H1 (cell line): ENCODE results near the gene TXNIP. TPM values are rescaled to one million over a fixed set of nuclear protein-coding genes. Genes with fewer than 3 reads are reported as not detected.

Experiments
- CTCF ChIA-PET: fragments of 300-600 bp; sonication (Branson Sonifier 250); formaldehyde crosslinking; loops from one replicate; lab custom pipeline; 2021; ENCODE audit not compliant: partially characterized antibody; lab: Charles Lee
- POLR2A ChIA-PET: fragments of 300-600 bp; sonication (Branson Sonifier 250); formaldehyde crosslinking; loops from one replicate; lab custom pipeline; 2021; ENCODE audit warnings: inconsistent platforms; ENCODE audit not compliant: partially characterized antibody; lab: Charles Lee
- DNase-seq, 2 experiments: peaks; one replicate each; pipeline versions ENCODE4 v3.0.0 to v3.0.0-alpha.2; 2010 to 2022; ENCODE audit warnings: low spot score in 2 of 2, low read depth in 1 of 2, mixed read lengths in 1 of 2
- FAIRE-seq: peaks from 2 replicates; lab custom pipeline; 2011; peaks lifted over from hg19 to GRCh38; lab: Jason Lieb, UNC
- H2AFZ ChIP-seq: 2 replicates; pipeline ENCODE4 v1.8.1; 2012; ENCODE audit warnings: low read length, inconsistent platforms
- H2AK5ac ChIP-seq: 2 replicates; pipeline ENCODE4 v1.6.1; 2013; ENCODE audit warnings: low read depth, low read length
- H2BK120ac ChIP-seq: replicated peaks from 2 replicates; pipeline ENCODE3; 2013; ENCODE audit warnings: low read depth, low read length, inconsistent platforms
- H2BK12ac ChIP-seq: 2 replicates; pipeline ENCODE4 v1.6.1; 2013; ENCODE audit warnings: low read depth, low read length
- H2BK15ac ChIP-seq: 2 replicates; pipeline ENCODE4 v1.6.1; 2013; ENCODE audit warnings: low read length
- H2BK20ac ChIP-seq: 2 replicates; pipeline ENCODE4 v1.6.1; 2013; ENCODE audit warnings: low read length
- H2BK5ac ChIP-seq: 2 replicates; pipeline ENCODE4 v1.6.1; 2013; ENCODE audit warnings: low read depth, low read length
- H3K14ac ChIP-seq: 2 replicates; pipeline ENCODE4 v1.6.1; 2013; ENCODE audit warnings: inconsistent platforms; ENCODE audit not compliant: insufficient read length
- H3K18ac ChIP-seq: 2 replicates; pipeline ENCODE4 v1.6.1; 2013; ENCODE audit warnings: low read length; ENCODE audit errors: extremely low read depth
- H3K23ac ChIP-seq: 2 replicates; pipeline ENCODE4 v1.6.1; 2013; ENCODE audit warnings: inconsistent platforms; ENCODE audit not compliant: insufficient read length
- H3K23me2 ChIP-seq: 2 replicates; pipeline ENCODE4 v1.6.1; 2013; ENCODE audit warnings: low read depth, low read length
- H3K27ac ChIP-seq: 2 replicates; pipeline ENCODE4 v1.6.1; 2011; ENCODE audit warnings: low read depth, low read length, inconsistent platforms
- H3K27me3 ChIP-seq, 4 experiments: replicated peaks in 1 of 4; 1 replicate in 1 of 4; 2 replicates in 3 of 4; pipeline versions ENCODE4 v1.6.1 to v1.8.1; 2011 to 2013; ENCODE audit warnings: low read length in 3 of 4, mild to moderate bottlenecking in 3 of 4, inconsistent platforms in 2 of 4, mixed read lengths in 2 of 4, moderate library complexity in 1 of 4; ENCODE audit not compliant: control insufficient read depth in 3 of 4, insufficient read depth in 3 of 4; ENCODE audit errors: extremely low read depth in 1 of 4
- H3K36me3 ChIP-seq, 4 experiments: 2 replicates each; pipeline versions ENCODE4 v1.6.1 to v1.8.1; 2011 to 2013; ENCODE audit warnings: mild to moderate bottlenecking in 4 of 4, low read length in 3 of 4, moderate library complexity in 2 of 4, control low read depth in 1 of 4, inconsistent platforms in 1 of 4; ENCODE audit not compliant: insufficient read depth in 4 of 4, control insufficient read depth in 2 of 4
- H3K4ac ChIP-seq: replicated peaks from 2 replicates; pipeline ENCODE3; 2013; ENCODE audit warnings: low read length, low read depth, mixed read lengths, inconsistent platforms; ENCODE audit not compliant: insufficient read length
- H3K4me1 ChIP-seq, 4 experiments: replicated peaks in 1 of 4; 1 replicate in 1 of 4; 2 replicates in 3 of 4; pipeline versions ENCODE4 v1.6.1 to v1.8.1; 2011 to 2013; ENCODE audit warnings: low read length in 3 of 4, inconsistent platforms in 2 of 4, mixed read lengths in 1 of 4; ENCODE audit not compliant: insufficient read depth in 4 of 4, control insufficient read depth in 3 of 4
- H3K4me2 ChIP-seq, 2 experiments: 2 replicates each; pipeline versions ENCODE4 v1.6.1 to v1.8.1; 2011 to 2013; ENCODE audit warnings: low read depth in 2 of 2, low read length in 2 of 2, control low read depth in 1 of 2, inconsistent platforms in 1 of 2, mild to moderate bottlenecking in 1 of 2; ENCODE audit not compliant: insufficient read depth in 1 of 2
- H3K4me3 ChIP-seq, 4 experiments: fragments of 200-600, 300-600 bp in 1 of 4; sonication (generic), shearing (Covaris generic), sonication (Bioruptor Twin) in 1 of 4; 2 replicates each; pipeline versions ENCODE4 v1.5.1 to v1.8.1; 2011 to 2016; ENCODE audit warnings: low read length in 4 of 4, low read depth in 3 of 4, control low read depth in 2 of 4, inconsistent platforms in 2 of 4, mild to moderate bottlenecking in 2 of 4, mixed read lengths in 1 of 4, moderate library complexity in 1 of 4; ENCODE audit not compliant: insufficient read depth in 2 of 4; ENCODE audit errors: extremely low read depth in 1 of 4
- H3K56ac ChIP-seq: replicated peaks from 2 replicates; pipeline ENCODE3; 2013; ENCODE audit warnings: low read depth, mild to moderate bottlenecking, mixed read lengths, low read length, inconsistent platforms; ENCODE audit not compliant: insufficient read length
- H3K79me1 ChIP-seq: 2 replicates; pipeline ENCODE4 v1.6.1; 2013; ENCODE audit warnings: low read depth, low read length, control low read depth
- H3K79me2 ChIP-seq, 2 experiments: 2 replicates each; pipeline versions ENCODE4 v1.6.1 to v1.8.1; 2012 to 2013; ENCODE audit warnings: low read length in 2 of 2, mild to moderate bottlenecking in 2 of 2, inconsistent platforms in 1 of 2; ENCODE audit not compliant: insufficient read depth in 2 of 2, control insufficient read depth in 1 of 2
- H3K9ac ChIP-seq, 4 experiments: replicated peaks in 1 of 4; 1 replicate in 1 of 4; 2 replicates in 3 of 4; pipeline versions ENCODE4 v1.6.1 to v1.8.1; 2011 to 2013; ENCODE audit warnings: low read depth in 3 of 4, low read length in 3 of 4, control low read depth in 2 of 4, mild to moderate bottlenecking in 2 of 4, moderate library complexity in 2 of 4, inconsistent platforms in 1 of 4; ENCODE audit errors: extremely low read depth in 1 of 4
- H3K9me3 ChIP-seq, 2 experiments: 2 replicates each; pipeline versions ENCODE4 v1.6.1 to v1.8.1; 2012 to 2013; ENCODE audit warnings: mild to moderate bottlenecking in 2 of 2, moderate library complexity in 2 of 2, control low read depth in 1 of 2, inconsistent platforms in 1 of 2, low read depth in 1 of 2, low read length in 1 of 2, mixed read lengths in 1 of 2; ENCODE audit not compliant: insufficient read depth in 2 of 2
- H4K20me1 ChIP-seq, 2 experiments: replicated peaks in 1 of 2; 2 replicates each; pipeline versions ENCODE3 to v1.8.1; 2011 to 2013; ENCODE audit warnings: inconsistent platforms in 2 of 2, low read length in 2 of 2, mild to moderate bottlenecking in 1 of 2; ENCODE audit not compliant: insufficient read depth in 2 of 2, control insufficient read depth in 1 of 2
- H4K5ac ChIP-seq: 2 replicates; pipeline ENCODE4 v1.6.1; 2013; ENCODE audit warnings: low read length, low read depth, mixed read lengths, inconsistent platforms; ENCODE audit not compliant: insufficient read length
- H4K8ac ChIP-seq: 2 replicates; pipeline ENCODE4 v1.8.0; 2013; ENCODE audit warnings: mild to moderate bottlenecking, moderate library complexity, low read length, inconsistent platforms; ENCODE audit not compliant: insufficient read depth; ENCODE audit errors: extremely low read depth
- H4K91ac ChIP-seq: replicated peaks from 2 replicates; pipeline ENCODE3; 2013; ENCODE audit warnings: low read length, mixed read lengths, inconsistent platforms; ENCODE audit not compliant: insufficient read length
- POLR2A ChIP-seq, 2 experiments: IDR thresholded peaks; 1 replicate in 1 of 2; 2 replicates in 1 of 2; pipeline ENCODE4 v1.6.1; 2011; ENCODE audit warnings: low read depth in 2 of 2, low read length in 2 of 2, mild to moderate bottlenecking in 2 of 2; ENCODE audit errors: control extremely low read depth in 1 of 2
- POLR2AphosphoS5 ChIP-seq: IDR thresholded peaks from 2 replicates; pipeline ENCODE4 v1.6.1; 2011; ENCODE audit warnings: low read depth, low read length
- TAF1 ChIP-seq: IDR thresholded peaks from 2 replicates; pipeline ENCODE4 v1.6.1; 2011; ENCODE audit warnings: mild to moderate bottlenecking, low read depth, low read length
- WGBS, 2 experiments: shearing (Covaris generic) in 1 of 2; methylation state at CpG; one replicate each; pipeline versions ENCODE4 v1.1.6 to v1.1.7; 2013 to 2015; ENCODE audit warnings: low lambda C conversion rate in 2 of 2, mixed read lengths in 2 of 2, inconsistent platforms in 1 of 2, low coverage in 1 of 2, missing lambda C conversion rate in 1 of 2; ENCODE audit not compliant: insufficient replicate concordance in 2 of 2, insufficient coverage in 1 of 2, insufficient read length in 1 of 2; ENCODE audit errors: extremely low coverage in 1 of 2, missing lambda C conversion rate in 1 of 2; 5-methylcytosine and 5-hydroxymethylcytosine counted together
- polyA plus RNA-seq, 7 experiments: library from polyadenylated mRNA; depleted of rRNA in 3 of 7; stranded (reverse) in 5 of 7; unstranded in 2 of 7; fragments of >200 nt in 5 of 7; fragments of 200-250 nt in 2 of 7; gene quantifications; 1 replicate in 5 of 7; 2 replicates in 1 of 7; 4 replicates in 1 of 7; pipeline versions ENCODE4 v1.2.1 to v1.2.3, GENCODE V29; 2011 to 2013; ENCODE audit warnings: missing spikeins in 2 of 7, mixed read lengths in 2 of 7
- total RNA-seq: library from RNA; stranded (reverse); fragmentation: NEBNext Ultra II Directional; extraction: Animal tissue kit (Norgen Biotek cat#: 25700); gene quantifications from 2 replicates; pipeline ENCODE4 v1.2.1, GENCODE V29; 2021

TXNIP gene
- total and polyA plus RNA-seq, 2 of the 8 experiments (the other 6 are each of a cell fraction or from before 2014, with no cell fraction given) = 12.3 to 56.8 TPM

GRCh38 chr1:145991735-145992412 lies 4.5 kb downstream of the TXNIP start:
- H3K18ac ChIP-seq = no peak overlapping the region
- no peak overlapping the region for H2AK5ac ChIP-seq
- no peak overlapping the region for H2BK15ac ChIP-seq
- WGBS, 2 experiments = 90% methylated on average over 10 of the region's 10 CpGs; no CpG with 5 or more reads in 1 of the 2 experiments
- H3K4me3 ChIP-seq = no peak overlapping the region
- peaks cover 4 to 27% of the 10 kb centered on the region in 2 experiments; a peak in 3 of 4 replicates for H3K79me2 ChIP-seq
- no peak overlapping the region for H2AFZ ChIP-seq
- peaks cover 0 to 2% of the 10 kb centered on the region in 2 experiments for H4K20me1 ChIP-seq
- H3K9ac ChIP-seq = no peak overlapping the region
- H3K79me1 ChIP-seq = peaks cover 6% of the 10 kb centered on the region; the same call in 1 of the 2 replicates
- H2BK20ac ChIP-seq = no peak overlapping the region
- H2BK12ac ChIP-seq = 0 out of 2 replicates have a peak overlapping the region, but pooled peaks have one; percentile 80
- no peak overlapping the region for H3K27ac ChIP-seq
- H2BK120ac ChIP-seq = no peak overlapping the region
- TF ChIP-seq POLR2A (IDR thresholded peaks at IDR 0.05; ENCODE audit: control extremely low read depth in 1 of 2, low read depth in 2 of 2, low read length in 2 of 2) = peak; percentile 32 to 73
- TF ChIP-seq TAF1 = no peak
- peak; percentile 84 for TF ChIP-seq POLR2AphosphoS5
- no peak overlapping the region for H2BK5ac ChIP-seq
- peaks cover 3% of the 10 kb centered on the region for H3K23me2 ChIP-seq
- peak overlapping the region in 1 of 2 experiments; percentile 96; a peak in 1 of 4 replicates for H3K4me2 ChIP-seq
- H3K4me1 ChIP-seq = peaks cover 2% of the 10 kb centered on the region in 4 experiments; a peak in 3 of 7 replicates
- H3K27me3 ChIP-seq = no peaks in the 10 kb centered on the region
- H3K14ac ChIP-seq = no peak overlapping the region
- H4K8ac ChIP-seq = no peak overlapping the region
- H3K4ac ChIP-seq = no peak overlapping the region
- no peak overlapping the region for H3K23ac ChIP-seq
- no peaks in the 10 kb centered on the region for H3K9me3 ChIP-seq
- H3K56ac ChIP-seq = no peak overlapping the region
- H4K5ac ChIP-seq = no peak overlapping the region
- peaks cover 17 to 35% (median 25%) of the 10 kb centered on the region in 4 experiments for H3K36me3 ChIP-seq
- FAIRE-seq (no peak), DNase-seq (no peak)
- CTCF ChIA-PET = interaction anchor here (1.1 to 12.6 kb wide), 6 partner anchors 13 to 25 kb away, joined by 3 to 93 read pairs (median 3); no protein-coding TSS in a partner anchor
- POLR2A ChIA-PET = interaction anchor here (0.7 to 13.4 kb wide), 15 partner anchors 9 to 120 kb away, joined by 3 to 218 read pairs (median 3); partner anchors contain the start of gene RBM8A
- no peak overlapping the region for H4K91ac ChIP-seq
